Motor neuron (in vitro differentiated cells): ENCODE results near the gene DOCK1. TPM values are rescaled to one million over a fixed set of nuclear protein-coding genes. Genes with fewer than 3 reads are reported as not detected.
A peak's percentile ranks its signal among the peaks of the same experiment; 100 is the strongest.

Experiments
- ATAC-seq, 8 experiments: fragments of 200-7000 bp; cut with Tn5 transposase; replicated peaks in 6 of 8; 2 replicates each; pipeline ENCODE4 v1.8.0; 2021; ENCODE audit warnings: mild to moderate bottlenecking in 8 of 8, moderate library complexity in 8 of 8
- H3K27ac ChIP-seq, 2 donors: fragments of 250-450 bp; sonication (Bioruptor Pico); 2 replicates each; pipeline ENCODE4 v1.9.0; 2021; ENCODE audit warnings: antibody characterized with exemption in 2 of 2, mild to moderate bottlenecking in 2 of 2, moderate library complexity in 1 of 2
- H3K4me1 ChIP-seq, 2 donors: fragments of 250-450 bp; sonication (Bioruptor Pico); replicated peaks in 1 of 2; 2 replicates each; pipeline ENCODE4 v1.6.1; 2021; ENCODE audit warnings: antibody characterized with exemption in 2 of 2, mild to moderate bottlenecking in 2 of 2, moderate library complexity in 1 of 2
- H3K4me3 ChIP-seq, 5 donors: fragments of 250-450 bp; sonication (Bioruptor Pico); 2 replicates each; pipeline ENCODE4 v1.9.0; 2021; ENCODE audit warnings: antibody characterized with exemption in 5 of 5, mild to moderate bottlenecking in 5 of 5, moderate library complexity in 4 of 5
- WGBS, 10 experiments: fragments of 450-650 bp; shearing (Covaris generic); methylation state at CpG; one replicate each; pipeline ENCODE4 v1.0.0; 2022; 5-methylcytosine and 5-hydroxymethylcytosine counted together
- in situ Hi-C, 9 experiments: fragments of 400-800 bp; cut with MboI; loops; one replicate each; pipeline ENCODE4 v1.15.0; 2021; ENCODE audit warnings: low sequenced_read_pairs in 9 of 9, low pct_unique_long_range_greater_than_20kb in 2 of 9; ENCODE audit not compliant: unreplicated experiment in 9 of 9
- total RNA-seq, 8 experiments: library from RNA; unstranded; fragments of 300-600 nt; gene quantifications; 2 replicates each; pipeline versions ENCODE4 v1.2.3 to v1.2.4, GENCODE V29; 2022

Gene DOCK1
- total RNA-seq, 8 experiments from 2014 or later: 8.8 to 85.4 (median 23.0) TPM

DNA sequence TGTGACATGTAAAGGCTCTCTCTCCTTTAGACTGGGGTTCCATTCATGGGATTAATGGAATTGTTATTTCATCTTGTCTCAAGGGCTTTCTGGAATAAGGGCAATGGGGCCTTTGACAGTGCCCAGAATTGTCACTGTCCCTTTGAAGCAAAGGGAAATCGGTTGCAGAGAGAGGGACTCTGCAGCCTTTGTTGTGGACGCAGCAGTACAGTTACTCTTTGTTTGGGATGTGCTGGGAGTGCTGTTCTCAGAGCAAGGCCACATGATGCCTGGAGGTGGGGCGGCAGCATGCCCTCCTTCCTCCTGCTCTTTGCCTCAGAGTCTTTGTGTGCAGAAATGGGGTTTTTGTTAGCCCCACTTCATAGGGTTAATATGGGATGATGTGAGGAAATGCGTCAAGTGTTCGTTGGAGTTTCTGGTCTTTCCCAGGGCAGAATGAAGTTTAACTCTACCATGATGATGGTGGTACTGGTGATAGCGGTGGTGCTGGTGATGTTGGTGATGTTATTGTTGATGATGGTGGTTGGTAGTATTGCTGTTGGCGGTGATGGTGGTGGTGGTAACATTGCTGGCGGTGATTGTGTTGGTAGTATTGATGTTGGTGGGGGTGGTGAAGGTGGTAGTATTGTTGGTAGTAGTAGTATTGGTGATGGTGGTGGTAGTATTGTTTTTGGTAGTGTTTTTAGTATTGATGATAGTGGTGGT lies 45.3 kb downstream of the DOCK1 start:
- Histone ChIP-seq H3K4me3 (no peak overlapping the region), H3K27ac (no peak overlapping the region), H3K4me1 (no peaks in the 10 kb centered on the region)
- 87 to 100% (median 98%) methylated on average over 1 to 8 of the region's 8 CpGs; no CpG with 5 or more reads in 2 of the 10 experiments for WGBS, 10 experiments
- in situ Hi-C loops: no loop called here
- peak in 3 of 8 experiments; percentile 26 to 65 (median 30) for ATAC-seq

DNA sequence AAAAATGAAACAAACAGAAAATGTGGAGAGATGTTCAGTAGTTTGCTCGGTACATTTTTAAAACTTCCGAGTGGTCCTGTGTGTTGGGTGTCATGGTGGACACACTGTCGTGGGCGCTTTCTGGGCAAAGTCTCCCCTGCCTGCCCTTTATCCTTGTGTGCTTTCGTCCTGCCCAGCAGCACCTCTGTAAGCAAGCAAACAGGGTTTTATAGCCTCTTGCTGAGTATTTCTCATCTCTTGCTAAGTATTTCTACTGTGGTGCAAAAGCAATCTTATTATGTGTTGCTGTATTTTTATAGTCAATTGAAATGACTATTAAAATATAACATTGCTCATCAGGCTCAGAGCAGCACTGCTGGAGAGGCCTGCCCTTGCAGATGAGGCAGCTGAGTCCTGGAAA lies 48.7 kb downstream of the DOCK1 start:
- no peaks in the 10 kb centered on the region for H3K4me1 ChIP-seq
- 88 to 100% (median 94%) methylated on average over 1 to 5 of the region's 5 CpGs; no CpG with 5 or more reads in 5 of the 10 experiments for WGBS, 10 experiments
- no peak overlapping the region for H3K27ac ChIP-seq
- in situ Hi-C loops: no loop called here
- ATAC-seq: peak in 1 of 8 experiments; percentile 21
- H3K4me3 ChIP-seq: no peak overlapping the region

DNA sequence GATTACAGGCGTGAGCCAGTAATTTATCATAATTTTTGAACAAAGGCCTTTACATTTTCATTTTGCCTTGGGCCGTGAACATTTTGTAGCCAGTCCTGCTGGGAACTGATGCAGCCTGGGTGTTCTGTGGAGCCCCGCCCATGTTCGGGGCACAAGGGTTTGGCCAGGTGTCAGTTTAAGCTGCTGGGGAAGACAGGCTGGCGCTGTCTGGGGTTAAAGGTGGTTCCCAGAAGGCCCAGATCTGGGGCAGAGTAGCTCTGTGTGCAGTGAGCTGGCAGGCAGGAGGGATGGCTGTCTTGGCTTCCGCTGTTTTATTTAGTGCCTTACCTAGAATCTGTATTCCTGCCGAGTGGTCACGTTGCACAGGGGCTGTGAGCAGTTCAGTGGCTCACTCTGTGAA lies 50.2 kb downstream of the DOCK1 start:
- in situ Hi-C loops: no loop called here
- ATAC-seq: peak in 4 of 8 experiments; percentile 27 to 93 (median 71)
- Histone ChIP-seq H3K4me1 (no peaks in the 10 kb centered on the region), H3K4me3 (no peak overlapping the region), H3K27ac (no peak overlapping the region)
- WGBS, 10 experiments: 40 to 90% (median 81%) methylated on average over 1 to 7 of the region's 8 CpGs; no CpG with 5 or more reads in 1 of the 10 experiments

DNA sequence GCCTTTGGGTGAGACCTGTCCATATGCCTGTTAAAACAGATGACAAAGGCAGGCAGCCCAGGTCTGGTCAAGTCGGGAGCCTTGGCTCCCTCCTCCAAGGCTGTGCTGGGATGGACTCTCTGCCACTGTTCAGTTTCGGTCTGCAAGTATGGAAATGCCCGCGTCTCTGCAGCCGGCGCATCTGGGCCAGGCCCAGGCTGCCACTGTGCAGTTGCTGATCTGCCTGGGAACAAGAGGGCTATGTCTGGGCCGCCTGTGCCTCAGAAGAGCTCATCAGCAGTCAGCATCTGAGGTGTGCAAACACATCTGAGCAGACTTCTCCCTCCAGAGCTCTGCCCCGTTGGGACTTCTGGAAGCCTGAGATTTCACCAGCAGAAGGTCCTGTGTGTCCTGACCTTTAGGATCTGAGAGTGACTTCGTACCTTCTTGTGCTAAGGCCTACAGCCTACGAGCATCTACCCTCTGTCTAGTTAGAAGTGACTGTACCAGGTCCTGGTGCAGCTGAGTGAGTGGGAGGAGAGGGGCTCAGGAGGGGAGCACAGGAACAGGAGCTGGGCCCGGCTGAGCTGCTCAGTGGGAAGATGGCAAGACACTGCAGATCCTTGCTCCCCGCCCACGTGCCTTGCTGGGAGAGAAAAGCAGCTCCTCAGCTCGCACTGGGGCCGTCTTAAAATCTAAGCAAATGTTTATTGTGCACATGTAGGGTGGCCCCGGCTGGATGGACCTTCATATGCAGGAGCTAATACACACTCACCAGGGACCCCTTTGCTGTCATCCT lies 50.9 kb downstream of the DOCK1 start:
- Histone ChIP-seq H3K4me3 (no peak overlapping the region), H3K27ac (no peak overlapping the region), H3K4me1 (no peaks in the 10 kb centered on the region)
- ATAC-seq: peak in 6 of 8 experiments; percentile 5 to 51 (median 34)
- in situ Hi-C loops: no loop called here
- WGBS, 10 experiments: 48 to 100% (median 85%) methylated on average over 1 to 6 of the region's 16 CpGs; no CpG with 5 or more reads in 2 of the 10 experiments

DNA sequence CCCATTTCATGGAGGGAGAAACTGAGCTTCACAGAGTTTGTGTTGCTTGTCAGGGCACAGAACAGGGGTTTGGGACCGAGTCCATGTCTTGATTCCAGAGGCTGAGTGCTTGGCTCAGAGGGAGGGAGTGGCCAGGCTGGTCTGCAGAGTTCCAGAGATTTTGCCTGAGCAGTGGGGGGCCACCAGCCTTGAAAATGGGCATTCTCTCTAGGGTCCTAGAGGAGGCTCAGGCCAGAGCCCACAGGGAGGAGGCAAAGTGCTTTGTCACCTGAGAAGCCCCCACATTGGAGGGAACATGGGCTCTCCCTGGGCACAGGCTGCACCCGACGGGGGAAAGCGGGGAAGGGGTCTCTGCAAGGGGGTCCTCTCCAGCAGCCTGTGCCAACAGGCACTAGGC lies 51.5 kb downstream of the DOCK1 start:
- no peak for ATAC-seq
- H3K4me1 ChIP-seq: no peaks in the 10 kb centered on the region
- no peak overlapping the region for H3K27ac ChIP-seq
- in situ Hi-C loops: no loop called here
- WGBS, 10 experiments: 50 to 70% methylated on average over 1 to 3 of the region's 4 CpGs; no CpG with 5 or more reads in 8 of the 10 experiments
- H3K4me3 ChIP-seq: no peak overlapping the region

DNA sequence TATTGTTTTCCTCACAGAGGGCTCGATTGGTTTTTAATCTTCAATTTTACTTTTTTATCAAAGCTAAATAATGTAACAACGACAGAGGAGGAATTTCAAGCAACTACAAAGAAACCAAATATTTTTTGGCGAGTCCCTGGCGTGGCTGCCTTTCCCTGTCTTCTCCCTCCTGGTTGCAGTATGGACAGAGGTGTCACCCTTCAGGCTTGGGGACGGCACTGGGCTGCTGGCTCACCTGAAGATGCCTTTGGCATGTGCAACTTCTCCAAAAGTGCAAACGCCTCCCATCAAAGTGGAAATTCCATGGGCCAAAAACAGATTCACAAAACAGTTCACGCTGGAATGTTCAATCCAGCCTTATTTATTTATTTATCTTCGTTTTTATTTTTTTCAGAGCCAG lies 51.9 kb downstream of the DOCK1 start:
- Histone ChIP-seq H3K4me3 (no peak overlapping the region), H3K27ac (no peak overlapping the region), H3K4me1 (no peaks in the 10 kb centered on the region)
- 60 to 100% (median 90%) methylated on average over 1 to 5 of the region's 8 CpGs; no CpG with 5 or more reads in 3 of the 10 experiments for WGBS, 10 experiments
- in situ Hi-C loops: no loop called here
- no peak for ATAC-seq

DNA sequence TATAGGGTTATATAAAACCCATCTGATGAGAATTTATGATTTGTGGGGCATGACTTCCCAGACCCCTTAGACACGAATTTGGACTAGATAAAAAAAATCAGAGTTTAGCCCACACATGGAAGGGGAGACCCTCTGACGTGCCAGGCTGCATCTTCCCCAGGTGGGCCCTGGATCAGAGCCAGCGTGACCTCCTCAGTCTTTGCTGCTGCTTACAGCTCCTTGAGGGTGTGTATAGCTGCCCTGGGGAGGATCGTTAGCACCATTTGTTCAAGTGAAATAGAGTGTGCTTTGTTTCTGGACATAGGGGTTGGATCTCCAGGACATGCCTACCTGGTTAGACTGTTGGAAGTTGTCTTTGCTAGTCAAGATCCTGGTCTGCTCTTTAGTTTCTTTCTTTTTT lies 54.2 kb downstream of the DOCK1 start:
- no peak overlapping the region for H3K27ac ChIP-seq
- no peak overlapping the region for H3K4me3 ChIP-seq
- in situ Hi-C loops: no loop called here
- no peaks in the 10 kb centered on the region for H3K4me1 ChIP-seq
- 76 to 100% (median 86%) methylated on average over 1 to 4 of the region's 4 CpGs; no CpG with 5 or more reads in 3 of the 10 experiments for WGBS, 10 experiments
- no peak for ATAC-seq

DNA sequence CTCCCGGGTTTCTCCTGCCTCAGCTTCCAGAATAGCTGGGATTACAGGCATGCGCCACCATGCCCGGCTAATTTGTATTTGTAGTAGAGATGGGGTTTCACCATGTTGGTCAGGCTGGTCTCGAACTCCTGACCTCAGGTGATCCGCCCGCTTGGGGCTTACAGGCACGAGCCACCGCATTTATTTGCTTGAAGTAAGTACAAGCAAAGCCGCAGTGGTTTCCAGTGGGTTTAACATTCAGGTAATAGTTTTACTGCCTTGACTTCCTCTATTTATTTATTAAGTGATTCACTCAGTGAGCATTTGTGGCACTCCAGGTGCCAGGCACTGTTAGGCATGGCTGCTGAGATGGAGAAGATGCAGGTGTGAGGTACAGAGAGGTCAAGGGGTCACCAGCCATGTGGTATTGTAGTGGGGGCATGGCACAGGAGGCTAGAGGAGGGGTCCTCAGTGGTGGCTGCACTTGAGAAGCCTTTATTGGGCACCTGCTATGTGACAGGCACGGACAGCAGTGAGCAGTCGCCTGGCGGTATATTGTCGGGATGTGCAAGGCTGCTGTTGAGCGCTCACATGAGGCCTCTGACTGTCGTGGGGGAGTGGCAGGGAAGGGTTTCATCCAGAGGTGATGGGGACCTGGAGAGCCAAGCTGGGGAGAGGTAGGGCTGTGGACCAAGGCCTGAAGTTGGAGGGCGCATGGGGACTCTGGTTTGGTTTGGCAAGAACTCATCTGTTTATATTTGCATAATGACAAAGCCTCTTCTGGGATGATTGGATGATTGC lies 54.9 kb downstream of the DOCK1 start:
- 85 to 100% (median 100%) methylated on average over 1 to 12 of the region's 16 CpGs; no CpG with 5 or more reads in 1 of the 10 experiments for WGBS, 10 experiments
- in situ Hi-C loops: no loop called here

DNA sequence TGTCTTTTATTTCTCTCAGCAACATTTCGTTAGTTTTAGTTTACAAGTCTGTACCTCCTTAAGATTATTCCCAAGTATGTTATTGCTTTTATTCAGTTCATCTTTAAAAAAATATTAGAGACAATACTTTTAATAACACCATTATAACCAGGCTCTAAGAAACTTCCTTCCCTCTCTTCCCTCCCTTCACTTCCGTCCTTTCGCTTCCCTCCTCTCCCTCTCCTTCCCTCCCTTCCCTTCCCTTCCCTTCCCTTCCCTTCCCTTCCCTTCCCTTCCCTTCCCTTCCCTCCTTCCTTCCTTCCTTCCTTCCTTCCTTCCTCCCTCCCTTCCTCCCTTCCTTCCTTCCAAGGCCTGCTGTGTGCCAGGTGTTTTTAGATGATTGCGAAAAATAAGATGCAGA lies 58.1 kb downstream of the DOCK1 start:
- in situ Hi-C loops: no loop called here
- 60 to 100% (median 94%) methylated on average over 1 to 4 of the region's 4 CpGs; no CpG with 5 or more reads in 2 of the 10 experiments for WGBS, 10 experiments
- no peak overlapping the region for H3K4me3 ChIP-seq
- no peaks in the 10 kb centered on the region for H3K4me1 ChIP-seq
- ATAC-seq: no peak
- H3K27ac ChIP-seq: no peak overlapping the region

More for the DNA sequence above, 54.9 kb downstream of the DOCK1 start:
- Histone ChIP-seq H3K27ac (no peak overlapping the region), H3K4me3 (no peak overlapping the region), H3K4me1 (no peaks in the 10 kb centered on the region)
- ATAC-seq: no peak

DNA sequence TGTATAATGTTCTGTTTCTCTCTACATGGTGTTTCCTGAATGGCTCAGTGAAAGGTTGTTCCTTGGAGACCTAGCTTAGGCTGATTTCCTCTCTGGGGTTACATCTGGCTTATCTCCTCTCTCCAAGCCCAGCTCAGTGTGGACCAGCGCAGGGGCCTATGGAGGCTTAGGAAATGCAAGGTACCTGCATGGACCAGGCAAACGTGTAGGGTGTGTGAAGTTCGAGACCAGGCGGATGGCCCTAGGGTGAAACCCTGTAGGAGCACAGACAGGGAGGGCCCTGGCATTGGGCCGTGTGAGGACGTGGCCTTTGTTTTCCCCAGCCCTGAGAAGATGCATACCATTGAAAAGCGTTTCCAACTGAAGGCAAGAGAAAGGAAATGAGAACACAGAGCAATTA lies 59.0 kb downstream of the DOCK1 start:
- 69 to 100% (median 89%) methylated on average over 1 to 7 of the region's 7 CpGs; no CpG with 5 or more reads in 2 of the 10 experiments for WGBS, 10 experiments
- Histone ChIP-seq H3K4me1 (no peaks in the 10 kb centered on the region), H3K27ac (no peak overlapping the region), H3K4me3 (no peak overlapping the region)
- peak in 1 of 8 experiments; percentile 39 for ATAC-seq
- in situ Hi-C loops: no loop called here

DNA sequence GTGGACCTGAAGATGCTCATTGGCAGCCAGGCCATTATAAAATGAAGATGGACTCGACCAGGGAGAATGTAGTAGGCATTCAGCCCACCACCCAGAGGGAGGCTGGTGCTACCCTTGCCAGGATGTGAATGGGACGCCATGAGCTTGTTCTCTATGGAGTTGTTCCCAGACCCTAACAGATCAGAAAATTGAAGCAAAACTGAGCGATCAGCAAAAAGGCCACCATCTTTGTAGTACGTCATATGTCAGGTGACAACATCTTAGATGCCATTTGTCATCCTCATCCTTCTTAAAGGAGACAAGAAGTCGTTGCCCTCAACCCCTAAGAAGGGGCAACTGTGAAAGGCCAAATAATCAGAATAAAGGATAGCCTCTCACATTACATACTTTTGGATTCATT lies 61.7 kb downstream of the DOCK1 start:
- 82 to 100% (median 97%) methylated on average over 1 to 4 of the region's 5 CpGs; no CpG with 5 or more reads in 4 of the 10 experiments for WGBS, 10 experiments
- no peak overlapping the region for H3K27ac ChIP-seq
- in situ Hi-C loops: no loop called here
- no peaks in the 10 kb centered on the region for H3K4me1 ChIP-seq
- no peak overlapping the region for H3K4me3 ChIP-seq
- no peak for ATAC-seq

DNA sequence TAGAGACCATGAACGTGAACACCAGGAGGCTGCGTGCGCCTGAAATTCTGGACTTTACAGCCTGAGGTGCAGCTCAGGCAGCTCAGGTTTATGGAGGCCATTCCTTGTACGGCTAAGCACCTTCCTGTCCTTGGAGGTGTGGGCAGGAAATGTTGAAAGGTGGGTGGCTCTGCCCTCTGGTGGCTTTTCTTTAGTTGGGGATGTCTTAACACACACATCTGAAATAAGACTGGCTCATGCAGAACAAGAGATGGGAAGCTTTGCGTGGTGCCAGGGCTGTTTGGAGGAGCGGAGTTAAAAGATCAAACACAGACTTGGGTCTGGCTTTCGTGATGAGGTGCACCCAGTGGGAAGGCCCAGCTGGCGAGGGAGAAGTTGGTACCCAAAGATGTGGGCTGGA lies 64.1 kb downstream of the DOCK1 start:
- Histone ChIP-seq H3K4me3 (no peak overlapping the region), H3K4me1 (peaks cover 8 to 10% of the 10 kb centered on the region in 2 donors), H3K27ac (no peak overlapping the region)
- peak in 3 of 8 experiments; percentile 18 to 69 (median 37) for ATAC-seq
- 60 to 100% (median 80%) methylated on average over 1 of the region's 8 CpGs; no CpG with 5 or more reads in 7 of the 10 experiments for WGBS, 10 experiments
- in situ Hi-C loops: no loop called here
